Head of caudate nucleus (tissue), 42 donors: ENCODE results near the gene CENPS.
"Not testable (repeated sequence)": the region's sequence is repeated elsewhere in the genome, so short reads cannot be mapped to it uniquely, and the experiment has no call there.

Experiments used
- DNase-seq, 42 donors: peaks; one replicate each; pipeline versions ENCODE4 v3.0.0 to v3.0.0-alpha.2; 2020 to 2021; ENCODE audit warnings: mixed read lengths in 7 of 42
- intact Hi-C: fragments of 100-400 bp; cut with DNase I; formaldehyde crosslinking; loops from one replicate; pipeline ENCODE4 v1.15.0; 2022

The CENPS gene

DNA sequence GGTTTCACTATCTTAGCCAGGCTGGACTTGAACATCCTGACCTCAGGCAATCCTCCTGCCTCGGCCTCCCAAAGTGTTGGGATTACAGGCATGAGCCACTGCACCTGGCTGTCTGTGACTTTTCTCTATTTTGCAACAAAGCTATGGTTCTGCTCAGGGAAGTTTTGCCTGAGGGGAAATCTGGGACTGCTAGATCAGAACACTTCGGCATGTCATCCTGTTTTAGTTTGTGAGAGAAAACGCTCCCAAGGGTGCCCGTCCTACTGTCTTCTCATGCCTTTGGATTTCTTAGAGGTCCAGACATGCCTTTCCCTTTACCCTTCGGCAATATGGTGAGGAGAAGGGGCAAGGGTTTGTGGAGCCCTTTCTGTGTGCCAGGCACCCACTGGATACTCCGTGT lies 14.0 kb downstream of the CENPS start:
- no peak for DNase-seq
- intact Hi-C loops, result no loop called here

DNA sequence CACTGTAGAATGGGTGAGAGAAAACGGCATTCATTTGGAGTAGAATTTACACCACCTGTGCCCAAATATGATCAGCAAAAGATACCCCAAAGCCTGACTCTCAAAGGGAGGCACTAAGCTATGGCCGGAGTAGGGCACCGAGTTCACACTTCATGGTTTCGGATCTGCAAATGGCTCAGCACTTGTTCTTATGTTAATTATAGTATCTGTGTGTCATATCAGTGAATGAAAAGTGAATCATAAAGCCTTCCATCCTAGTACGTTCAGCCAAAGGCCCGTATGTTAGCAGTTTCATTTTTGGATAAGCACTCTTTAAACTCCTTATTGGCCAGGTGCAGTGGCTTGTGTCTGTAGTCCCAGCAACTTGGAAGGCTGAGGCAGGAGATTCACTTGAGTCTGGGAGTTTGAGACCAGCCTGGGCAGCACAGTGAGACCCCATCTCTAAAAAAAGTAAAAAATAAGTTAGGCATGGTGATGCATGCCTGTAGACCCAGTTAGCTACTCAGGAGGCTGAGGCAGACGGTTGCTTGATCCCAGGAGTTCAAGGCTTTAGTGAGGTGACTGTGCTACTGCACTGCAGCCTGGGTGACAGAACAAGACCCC lies 14.7 kb downstream of the CENPS start:
- intact Hi-C loops, result no loop called here
- DNase-seq, result no peak

DNA sequence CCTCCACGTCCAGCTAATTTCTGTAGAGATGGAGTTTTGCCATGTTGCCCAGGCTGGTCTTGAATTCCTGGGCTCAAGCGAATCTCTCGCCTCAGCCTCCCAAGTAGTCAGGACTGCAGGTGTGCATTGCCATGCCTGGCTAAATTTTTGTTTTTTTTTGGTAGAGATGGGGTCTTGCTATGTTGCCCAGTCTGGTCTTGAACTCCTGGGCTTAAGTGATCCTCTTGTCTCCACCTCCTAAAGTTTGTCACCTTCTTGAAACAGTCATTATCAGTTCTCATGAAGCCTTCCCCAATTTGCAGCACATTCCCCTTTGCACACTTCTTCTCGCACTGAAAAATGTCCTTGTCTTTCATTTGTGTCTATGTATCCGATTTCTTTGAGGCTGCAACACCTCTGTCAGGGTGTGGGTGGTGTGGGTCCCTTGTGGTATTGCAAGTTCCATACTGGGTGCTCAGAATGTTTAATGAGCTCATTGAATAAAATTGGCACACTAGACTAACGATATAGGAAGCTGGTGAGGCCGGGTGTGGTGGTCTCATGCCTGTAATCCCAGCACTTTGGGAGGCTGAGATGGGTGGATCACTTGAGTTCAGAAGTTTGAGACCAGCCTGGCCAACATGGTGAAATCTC lies 16.7 kb downstream of the CENPS start:
- DNase-seq, result no peak
- intact Hi-C loops, result no loop called here

DNA sequence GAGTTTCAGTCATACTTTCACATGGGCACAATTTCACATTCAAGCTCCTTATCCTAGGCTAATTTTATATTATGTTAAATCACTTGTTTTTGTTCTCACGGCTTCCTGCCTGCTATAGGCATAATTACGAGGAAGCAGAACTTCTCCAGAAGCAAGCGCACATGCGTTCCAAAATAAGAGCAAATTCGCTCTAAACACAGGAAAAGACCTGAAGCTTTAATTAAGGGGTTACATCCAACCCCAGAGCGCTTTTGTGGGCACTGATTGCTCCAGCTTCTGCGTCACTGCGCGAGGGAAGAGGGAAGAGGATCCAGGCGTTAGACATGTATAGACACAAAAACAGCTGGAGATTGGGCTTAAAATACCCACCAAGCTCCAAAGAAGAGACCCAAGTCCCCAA lies 19.5 kb downstream of the CENPS start, which contains the start of gene CORT:
CORT (plus strand) TSS at position 281 of the 400 bp plus-strand sequence. CDS start 193 bp downstream, outside the sequence.
- intact Hi-C loops, result no loop called here
- DNase-seq, result peak in 4 of 42 donors; percentile 16 to 32 (median 22)

DNA sequence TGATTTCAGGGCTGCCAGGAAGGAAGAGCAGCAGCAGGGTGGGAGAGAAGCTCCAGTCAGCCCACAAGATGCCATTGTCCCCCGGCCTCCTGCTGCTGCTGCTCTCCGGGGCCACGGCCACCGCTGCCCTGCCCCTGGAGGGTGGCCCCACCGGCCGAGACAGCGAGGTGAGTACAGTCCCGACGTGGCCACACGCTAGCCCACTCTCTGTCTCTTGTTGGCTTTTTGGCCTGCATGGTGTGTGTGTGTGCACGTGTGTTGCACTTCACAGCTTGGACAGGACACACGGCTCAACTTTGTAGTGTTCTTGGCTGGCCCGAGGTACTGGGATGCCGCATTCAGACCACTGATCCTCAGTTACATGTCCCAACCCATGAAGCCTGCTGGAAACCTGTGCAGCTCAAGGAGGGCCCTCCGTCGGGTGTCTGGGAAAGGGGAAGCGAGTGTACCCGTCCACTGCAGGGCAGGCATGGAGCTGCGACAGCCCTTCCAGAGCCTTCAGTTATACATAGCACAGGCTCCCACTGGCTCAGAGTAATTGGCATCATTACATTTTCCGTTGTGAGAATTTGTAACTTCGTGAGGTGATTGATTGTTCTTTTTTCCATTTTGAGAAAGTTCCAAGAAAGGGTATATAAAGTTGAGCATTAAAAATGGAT lies 20.1 kb downstream of the CENPS start:
- peak in 2 of 42 donors; percentile 15 to 30 for DNase-seq

DNA sequence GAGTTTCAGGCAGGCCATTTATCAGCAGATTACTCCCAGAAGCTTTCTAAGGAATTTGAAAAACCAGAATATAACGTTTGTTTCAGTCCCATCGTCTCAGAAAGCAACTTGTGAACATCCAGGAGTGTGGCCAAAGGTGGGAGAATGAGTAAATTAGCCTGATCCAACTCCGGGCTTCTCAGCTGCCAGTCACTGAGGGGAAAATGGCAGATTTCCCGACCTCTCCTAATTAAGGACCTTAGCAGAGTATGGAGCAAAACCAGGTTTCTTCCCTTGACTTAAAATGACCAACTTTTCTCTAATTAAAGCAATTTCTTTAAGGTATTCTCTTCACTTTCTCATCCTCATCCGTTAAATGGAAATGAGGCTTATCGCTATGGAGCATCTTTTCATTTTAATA lies 20.6 kb downstream of the CENPS start:
- intact Hi-C loops, result no loop called here
- no peak for DNase-seq

More for the DNA sequence above, 20.1 kb downstream of the CENPS start:
- intact Hi-C loops, result no loop called here

DNA sequence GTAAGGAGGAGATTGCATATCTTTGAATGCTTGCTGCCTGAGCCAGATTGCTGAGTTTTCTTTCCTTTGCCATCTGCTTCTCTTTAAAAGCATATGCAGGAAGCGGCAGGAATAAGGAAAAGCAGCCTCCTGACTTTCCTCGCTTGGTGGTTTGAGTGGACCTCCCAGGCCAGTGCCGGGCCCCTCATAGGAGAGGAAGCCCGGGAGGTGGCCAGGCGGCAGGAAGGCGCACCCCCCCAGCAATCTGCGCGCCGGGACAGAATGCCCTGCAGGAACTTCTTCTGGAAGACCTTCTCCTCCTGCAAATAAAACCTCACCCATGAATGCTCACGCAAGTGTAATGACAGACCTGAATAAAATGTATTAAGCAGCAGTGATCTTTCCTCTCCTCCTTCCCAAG lies 21.1 kb downstream of the CENPS start:
- DNase-seq, result peak in 3 of 42 donors; percentile 20 to 40 (median 23)
- intact Hi-C loops, result no loop called here

DNA sequence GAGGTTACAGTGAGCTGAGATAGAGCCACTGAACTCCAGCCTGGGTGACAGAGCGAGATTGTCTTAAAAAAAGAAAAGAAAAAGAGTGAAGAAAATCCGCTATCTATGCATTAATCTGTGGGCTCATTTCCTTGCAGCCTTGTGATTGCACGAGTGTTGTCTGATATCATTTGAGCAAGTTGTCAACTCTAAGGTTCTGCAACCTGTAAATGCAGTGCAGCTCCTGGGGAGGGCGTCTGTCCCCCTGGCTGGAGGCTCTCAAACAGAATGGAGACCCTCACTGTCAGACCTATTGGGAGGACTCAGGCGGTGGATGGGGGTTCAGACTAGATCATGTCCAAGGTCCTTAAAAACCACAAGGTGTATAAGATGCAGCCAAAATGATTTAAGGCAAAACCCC lies 25.8 kb downstream of the CENPS start:
- no peak for DNase-seq
- intact Hi-C loops, result no loop called here

DNA sequence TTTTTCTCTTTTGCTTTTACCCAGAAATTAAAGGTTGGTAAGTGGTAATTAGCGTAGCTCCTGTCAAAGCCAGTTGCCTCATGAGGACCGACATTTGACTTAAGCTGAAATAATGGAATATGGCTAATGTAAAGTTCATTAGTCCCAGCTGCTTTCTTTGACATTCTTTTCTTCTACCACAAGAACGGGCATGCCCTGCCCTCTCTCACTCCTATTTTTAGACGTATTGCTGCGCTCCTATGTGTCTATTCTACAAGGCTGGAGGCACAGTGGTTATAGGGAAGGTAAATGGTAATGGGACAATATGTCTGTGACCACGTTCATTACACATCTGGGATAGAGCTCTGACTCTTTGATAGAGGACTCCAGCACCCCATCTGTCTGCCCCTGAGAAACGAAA lies 26.4 kb downstream of the CENPS start:
- DNase-seq, result no peak
- intact Hi-C loops, result no loop called here

DNA sequence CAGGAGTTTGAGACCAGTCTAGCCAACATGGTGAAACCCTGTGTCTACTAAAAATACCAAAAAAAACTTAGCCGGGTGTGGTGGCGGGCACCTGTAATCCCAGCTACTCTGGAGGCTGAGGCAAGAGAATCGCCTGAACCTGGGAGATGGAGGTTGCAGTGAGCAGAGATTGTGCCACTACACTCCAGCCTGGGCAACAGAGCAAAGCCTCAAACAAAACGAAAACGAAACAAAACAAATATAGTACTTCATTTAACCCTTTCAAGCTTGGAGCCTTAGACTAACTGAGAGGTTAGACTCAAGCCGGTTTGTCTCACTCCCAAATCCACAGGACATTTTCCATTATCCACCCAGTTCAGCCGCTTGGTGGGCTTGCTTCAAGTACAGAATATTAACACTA lies 27.2 kb downstream of the CENPS start:
- intact Hi-C loops, DNase-seq: not testable (repeated sequence)

DNA sequence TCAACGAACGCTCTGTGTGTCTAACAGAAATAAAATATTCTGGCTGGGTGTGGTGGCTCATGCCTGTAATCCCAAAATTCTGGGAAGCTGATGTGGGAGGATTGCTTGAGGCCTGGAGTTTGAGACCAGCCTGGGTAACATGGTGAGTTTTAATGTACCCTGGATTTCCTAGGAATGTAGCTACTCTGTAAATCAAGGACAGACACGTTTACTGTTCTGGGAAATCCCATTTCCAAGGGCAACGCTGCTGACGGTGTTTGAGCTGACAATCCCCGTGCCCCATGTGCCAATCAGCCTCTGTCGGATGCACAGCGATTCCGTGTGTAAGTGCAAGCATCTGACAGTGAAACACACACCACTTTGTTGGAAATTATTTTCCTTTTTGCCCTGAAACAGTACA lies 27.6 kb downstream of the CENPS start:
- intact Hi-C loops, result no loop called here
- DNase-seq, result no peak

DNA sequence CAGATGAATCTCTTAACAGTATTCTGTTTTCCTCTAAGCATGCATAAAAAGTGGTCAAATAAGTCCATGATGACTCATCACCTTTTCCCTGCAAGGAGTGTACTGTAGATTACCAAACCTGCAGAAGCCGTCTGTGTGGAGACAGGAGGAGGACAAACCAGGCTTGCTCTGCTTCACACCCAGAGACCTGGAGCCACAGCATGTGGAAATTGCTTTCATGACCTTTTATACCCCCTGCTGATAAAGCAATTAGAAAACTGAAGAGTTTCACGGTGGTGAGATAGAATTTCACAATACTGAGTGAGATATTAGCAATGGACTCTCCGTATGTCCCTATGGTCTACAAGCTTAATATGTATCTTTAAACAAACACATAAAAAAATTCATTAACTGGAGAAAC lies 29.0 kb downstream of the CENPS start:
- DNase-seq, result no peak
- intact Hi-C loops, result no loop called here

DNA sequence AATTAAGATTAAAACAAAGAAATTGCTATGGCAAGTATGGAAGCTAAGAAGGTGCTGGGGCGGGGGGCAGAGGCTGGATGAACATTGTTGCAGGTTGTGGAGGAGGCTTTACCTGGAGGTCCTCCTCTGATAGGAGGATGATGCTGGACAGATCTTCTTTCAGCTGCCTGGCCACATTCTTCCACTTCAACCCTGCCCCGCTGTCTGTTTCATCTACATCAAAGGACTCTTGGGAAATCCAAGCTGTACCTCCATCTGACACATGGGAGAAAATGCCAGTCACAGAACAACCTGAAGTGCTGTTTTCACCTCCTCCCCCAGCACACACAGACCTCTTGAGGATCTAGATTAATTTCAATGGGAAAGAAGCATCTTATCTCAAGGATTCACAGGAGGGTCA lies 36.8 kb downstream of the CENPS start:
- DNase-seq, result no peak
- intact Hi-C loops, result no loop called here

DNA sequence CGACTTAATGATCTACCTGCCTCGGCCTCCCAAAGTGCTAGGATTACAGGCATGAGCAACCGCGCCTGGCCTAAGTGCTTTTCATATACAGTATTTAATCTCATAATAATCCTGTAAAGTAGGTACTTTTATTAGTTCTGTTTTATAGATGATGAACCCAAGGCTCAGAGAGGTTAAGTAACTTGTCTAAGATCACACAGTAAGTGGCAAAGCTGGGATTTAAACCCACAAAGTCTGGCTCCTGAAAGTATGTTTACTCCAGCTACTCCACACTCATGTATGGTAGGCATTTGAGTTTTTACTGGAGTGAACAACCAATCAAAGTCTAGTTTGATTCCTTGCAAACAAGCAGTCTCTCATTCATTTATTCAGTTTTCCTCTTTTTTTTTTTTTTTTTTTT lies 39.8 kb downstream of the CENPS start:
- intact Hi-C loops, result loop anchor here (10.0 kb wide), 1 partner anchor 1335 kb away; the partner anchor contains the start of genes CLCN6 and MTHFR
- DNase-seq, result no peak

DNA sequence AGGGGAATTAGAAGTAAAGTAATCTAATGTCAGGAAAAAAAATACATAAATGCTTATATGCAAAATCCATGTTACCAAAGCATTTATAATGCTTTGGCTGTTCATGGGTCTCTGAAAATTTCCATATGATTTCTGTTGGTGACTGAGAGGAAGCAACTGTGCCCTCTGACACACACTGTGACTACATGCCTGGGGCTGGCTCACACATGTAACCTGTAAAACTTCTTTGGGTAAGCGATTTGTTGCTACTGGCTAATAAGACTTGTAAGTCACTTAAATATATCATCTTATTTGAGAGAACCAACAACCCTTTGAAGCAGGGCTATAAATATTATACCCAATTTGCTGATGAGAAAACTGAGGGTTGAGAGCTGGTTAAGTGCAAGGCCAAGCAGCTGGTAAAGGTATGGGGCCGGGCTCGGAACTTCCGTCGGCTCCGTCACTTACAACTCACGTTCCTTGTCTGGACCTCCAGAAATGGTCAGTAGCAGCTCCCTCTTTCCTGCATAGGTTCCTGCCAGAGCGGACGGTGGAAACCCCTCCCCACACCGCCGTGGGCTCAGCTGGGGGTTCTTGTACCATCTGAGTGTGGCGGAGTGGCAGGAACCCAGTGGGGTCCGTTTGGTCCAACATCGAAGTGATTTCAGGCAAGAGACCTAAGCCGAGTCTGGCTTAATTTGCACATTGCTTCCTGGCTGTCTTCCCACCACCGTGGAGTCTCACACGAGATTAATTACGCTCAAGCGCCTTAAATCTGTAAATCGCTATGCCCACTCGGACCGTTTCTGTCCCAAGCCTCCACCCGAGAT lies 41.4 kb downstream of the CENPS start:
- intact Hi-C loops, result loop anchor here (10.0 kb wide), 1 partner anchor 1333 kb away; the partner anchor contains the start of genes CLCN6 and MTHFR
- peak in 1 of 42 donors; percentile 18 for DNase-seq

DNA sequence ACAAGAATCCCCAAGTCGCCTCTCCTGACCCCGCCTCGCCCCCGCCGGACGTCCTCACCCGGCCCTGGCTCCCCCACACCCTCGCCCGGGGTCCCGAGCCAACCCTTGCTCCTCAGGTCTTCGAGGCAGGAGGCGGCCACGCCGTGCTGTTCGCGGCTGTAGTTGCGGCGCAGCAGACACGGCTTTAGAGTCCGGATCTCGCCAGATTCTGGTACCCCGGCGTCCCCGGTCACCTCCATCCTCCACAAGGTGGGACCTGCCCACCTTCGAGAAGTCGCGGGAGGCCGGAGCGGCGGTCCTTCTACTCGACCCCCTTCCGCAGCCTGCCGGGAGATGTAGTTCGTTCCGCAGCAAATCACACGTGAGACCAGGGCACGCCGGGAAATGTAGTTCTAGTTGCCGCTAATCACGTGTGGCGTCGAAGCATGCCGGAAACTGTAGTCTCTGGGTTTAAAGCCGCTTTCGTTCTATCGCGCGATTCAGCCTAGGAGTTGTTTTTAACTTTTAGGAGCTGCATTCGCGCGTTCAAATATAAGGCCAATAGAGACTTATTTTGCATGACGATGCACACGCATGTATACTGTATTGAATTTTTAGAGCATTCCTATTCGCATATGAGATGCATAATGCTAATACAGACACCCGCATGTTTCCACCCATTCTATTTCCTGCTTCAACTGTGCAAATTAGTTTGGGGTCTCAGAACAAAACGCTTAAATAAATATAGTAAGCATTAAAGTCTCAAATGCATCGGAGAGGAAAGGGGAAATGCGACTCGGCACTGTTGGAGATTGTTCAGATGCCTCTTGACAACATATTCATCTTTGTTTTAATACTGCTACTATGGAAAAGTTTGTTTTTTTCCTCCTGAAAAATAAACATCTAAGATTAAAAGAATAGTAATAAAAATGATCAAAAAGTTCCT lies 42.2 kb downstream of the CENPS start, which contains the start of gene DFFA:
DFFA (minus strand) TSS at position 310 of the 925 bp plus-strand sequence; CDS start at position 239, 71 bp downstream.
- peak; percentile 93 to 98 (median 96) for DNase-seq
- intact Hi-C loops, result loop anchor here (10.0 kb wide), 1 partner anchor 1332 kb away; the partner anchor contains the start of genes CLCN6 and MTHFR

DNA sequence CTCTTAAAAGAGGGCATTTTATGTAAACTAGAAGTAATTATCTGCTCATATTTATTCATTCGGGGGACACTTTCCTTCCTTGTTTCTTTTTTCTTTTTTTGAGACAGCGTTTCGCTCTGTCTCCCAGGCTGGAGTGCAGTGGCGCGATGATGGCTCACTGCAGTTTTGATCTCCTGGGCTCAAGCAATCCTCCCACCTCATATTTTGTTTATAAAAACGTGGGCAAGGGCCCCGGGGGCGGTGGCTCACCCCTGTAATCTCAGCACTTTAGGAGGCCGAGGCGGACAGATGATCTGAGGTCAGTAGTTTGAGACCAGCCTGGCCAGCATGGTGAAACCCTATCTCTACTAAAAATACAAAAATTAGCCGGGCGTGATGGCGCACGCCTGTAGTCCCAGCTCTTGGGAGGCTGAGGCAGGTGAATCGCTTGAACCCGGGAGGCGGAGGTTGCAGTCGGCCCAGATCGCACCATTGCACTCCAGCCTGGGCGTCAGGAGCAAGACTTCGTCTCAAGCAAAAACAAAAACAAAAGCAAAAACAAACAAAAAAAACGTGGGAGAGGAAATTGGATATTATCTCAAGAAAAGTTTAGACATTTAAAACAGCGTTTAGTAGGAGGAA lies 43.0 kb downstream of the CENPS start:
- DNase-seq, result no peak
- intact Hi-C loops, result loop anchor here (10.0 kb wide), 1 partner anchor 1332 kb away; the partner anchor contains the start of genes CLCN6 and MTHFR

DNA sequence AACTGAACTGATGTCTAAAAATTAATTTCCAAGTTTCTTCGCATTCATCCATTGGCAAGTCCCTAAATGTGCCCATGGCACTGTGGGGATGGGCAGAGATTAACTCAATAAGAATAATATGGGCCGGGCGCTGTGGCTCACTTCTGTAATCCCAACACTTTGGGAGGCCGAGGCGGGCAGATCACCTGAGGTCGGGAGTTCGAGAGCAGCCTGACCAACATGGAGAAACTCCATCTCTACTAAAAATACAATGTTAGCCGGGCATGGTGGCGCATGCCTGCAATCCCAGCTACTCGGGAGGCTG lies 44.0 kb downstream of the CENPS start:
- intact Hi-C loops, result loop anchor here (10.0 kb wide), 1 partner anchor 1331 kb away; the partner anchor contains the start of genes CLCN6 and MTHFR
- not testable (repeated sequence) for DNase-seq
